ENCODE data around the gene ABCA12.

ABCA12 gene

GRCh38 chr2:214985619-214986018 is 152.8 kb downstream of the ABCA12 start:
- no peak for TF ChIP-seq REST (IDR thresholded peaks at IDR 0.05; ENCODE audit: insufficient read depth in 1 of 2, low read depth in 2 of 2, low read length in 2 of 2)
- TF ChIP-seq FOXP2 (optimal IDR thresholded peaks at IDR 0.05; ENCODE audit: borderline replicate concordance, extremely low read depth, extremely low read length, insufficient read depth) = no peak
- no peak for TF ChIP-seq POLR2AphosphoS5 (IDR thresholded peaks at IDR 0.05; ENCODE audit: low read depth, low read length)
- no peak for TF ChIP-seq SIN3A (IDR thresholded peaks at IDR 0.05; ENCODE audit: borderline replicate concordance, insufficient read depth, low read length)
- TF ChIP-seq TAF1 (IDR thresholded peaks at IDR 0.05; ENCODE audit: borderline replicate concordance, insufficient read depth, low read length) = no peak

GRCh38 chr2:214966420-214966819 is 172.0 kb downstream of the ABCA12 start:
- TF ChIP-seq SIN3A (IDR thresholded peaks at IDR 0.05; ENCODE audit: borderline replicate concordance, insufficient read depth, low read length) (no peak), REST (IDR thresholded peaks at IDR 0.05; ENCODE audit: insufficient read depth in 1 of 2, low read depth in 2 of 2, low read length in 2 of 2) (no peak), TAF1 (IDR thresholded peaks at IDR 0.05; ENCODE audit: borderline replicate concordance, insufficient read depth, low read length) (no peak), POLR2AphosphoS5 (IDR thresholded peaks at IDR 0.05; ENCODE audit: low read depth, low read length) (no peak), FOXP2 (optimal IDR thresholded peaks at IDR 0.05; ENCODE audit: borderline replicate concordance, extremely low read depth, extremely low read length, insufficient read depth) (no peak)

GRCh38 chr2:214960677-214961076 is 177.7 kb downstream of the ABCA12 start:
- TF ChIP-seq POLR2AphosphoS5 (IDR thresholded peaks at IDR 0.05; ENCODE audit: low read depth, low read length) = no peak
- no peak for TF ChIP-seq SIN3A (IDR thresholded peaks at IDR 0.05; ENCODE audit: borderline replicate concordance, insufficient read depth, low read length)
- no peak for TF ChIP-seq TAF1 (IDR thresholded peaks at IDR 0.05; ENCODE audit: borderline replicate concordance, insufficient read depth, low read length)
- TF ChIP-seq FOXP2 (optimal IDR thresholded peaks at IDR 0.05; ENCODE audit: borderline replicate concordance, extremely low read depth, extremely low read length, insufficient read depth) = no peak
- no peak for TF ChIP-seq REST (IDR thresholded peaks at IDR 0.05; ENCODE audit: insufficient read depth in 1 of 2, low read depth in 2 of 2, low read length in 2 of 2)

- TF ChIP-seq TAF1 (IDR thresholded peaks at IDR 0.05; ENCODE audit: borderline replicate concordance, insufficient read depth, low read length) = no peak
- no peak for TF ChIP-seq REST (IDR thresholded peaks at IDR 0.05; ENCODE audit: insufficient read depth in 1 of 2, low read depth in 2 of 2, low read length in 2 of 2)
- no peak for TF ChIP-seq SIN3A (IDR thresholded peaks at IDR 0.05; ENCODE audit: borderline replicate concordance, insufficient read depth, low read length)
- TF ChIP-seq FOXP2 (optimal IDR thresholded peaks at IDR 0.05; ENCODE audit: borderline replicate concordance, extremely low read depth, extremely low read length, insufficient read depth) = no peak
- TF ChIP-seq POLR2AphosphoS5 (IDR thresholded peaks at IDR 0.05; ENCODE audit: low read depth, low read length) = no peak
These were observed 191.5 kb downstream of the ABCA12 start for GRCh38 chr2:214946949-214947348.

- TF ChIP-seq SIN3A (IDR thresholded peaks at IDR 0.05; ENCODE audit: borderline replicate concordance, insufficient read depth, low read length) (no peak), POLR2AphosphoS5 (IDR thresholded peaks at IDR 0.05; ENCODE audit: low read depth, low read length) (no peak), REST (IDR thresholded peaks at IDR 0.05; ENCODE audit: insufficient read depth in 1 of 2, low read depth in 2 of 2, low read length in 2 of 2) (no peak), TAF1 (IDR thresholded peaks at IDR 0.05; ENCODE audit: borderline replicate concordance, insufficient read depth, low read length) (no peak), FOXP2 (optimal IDR thresholded peaks at IDR 0.05; ENCODE audit: borderline replicate concordance, extremely low read depth, extremely low read length, insufficient read depth) (no peak)
These were observed 204.4 kb downstream of the ABCA12 start for GRCh38 chr2:214934006-214934405.

All from PFSK-1 (cell line).